Muscle of back (tissue), 11 donors: Measurements from ENCODE around the gene CDC14A. TPM values are rescaled to one million over a fixed set of nuclear protein-coding genes. Genes with fewer than 3 reads are reported as not detected.
"Not testable (repeated sequence)": the region's sequence is repeated elsewhere in the genome, so short reads cannot be mapped to it uniquely, and the experiment has no call there.

Experiments used
- DNase-seq, 3 donors: peaks; one replicate each; pipeline versions ENCODE4 v3.0.0 to v3.0.0-alpha.2; 2013
- polyA plus RNA-seq, 10 donors: library from polyadenylated mRNA; unstranded; fragments of 120-200 nt; gene quantifications; one replicate each; pipeline ENCODE4 v1.2.1, GENCODE V29; 2013; ENCODE audit not compliant: insufficient read length in 10 of 10

CDC14A gene
- polyA plus RNA-seq, 10 donors, result 3.9 to 7.7 (median 5.6) TPM

- peak in 1 of 3 donors; percentile 29 for DNase-seq
These were observed 21.2 kb upstream of the CDC14A start for GRCh38 chr1:100331146-100331545.

GRCh38 chr1:100332331-100332730, 20.0 kb upstream of the CDC14A start:
- no peak for DNase-seq

GRCh38 chr1:100335436-100335835, 16.9 kb upstream of the CDC14A start:
- no peak for DNase-seq

- not testable (repeated sequence) for DNase-seq
These were observed 14.4 kb upstream of the CDC14A start for GRCh38 chr1:100337878-100338277.

DNA sequence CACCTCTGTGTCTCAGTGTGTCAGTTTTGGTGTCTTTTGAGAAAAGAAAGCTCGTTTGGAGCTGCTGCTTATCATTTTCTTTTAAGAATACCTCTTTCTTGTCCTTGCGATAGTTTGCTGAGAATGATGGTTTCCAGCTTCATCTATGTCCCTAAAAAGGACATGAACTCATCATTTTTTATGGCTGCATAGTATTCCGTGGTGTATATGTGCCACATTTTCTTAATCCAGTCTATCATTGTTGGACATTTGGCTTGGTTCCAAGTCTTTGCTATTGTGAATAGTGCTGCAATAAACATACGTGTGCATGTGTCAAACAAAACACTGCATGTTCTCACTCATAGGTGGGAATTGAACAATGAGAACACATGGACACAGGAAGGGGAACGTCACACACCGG, 12.6 kb upstream of the CDC14A start:
- not testable (repeated sequence) for DNase-seq

DNA sequence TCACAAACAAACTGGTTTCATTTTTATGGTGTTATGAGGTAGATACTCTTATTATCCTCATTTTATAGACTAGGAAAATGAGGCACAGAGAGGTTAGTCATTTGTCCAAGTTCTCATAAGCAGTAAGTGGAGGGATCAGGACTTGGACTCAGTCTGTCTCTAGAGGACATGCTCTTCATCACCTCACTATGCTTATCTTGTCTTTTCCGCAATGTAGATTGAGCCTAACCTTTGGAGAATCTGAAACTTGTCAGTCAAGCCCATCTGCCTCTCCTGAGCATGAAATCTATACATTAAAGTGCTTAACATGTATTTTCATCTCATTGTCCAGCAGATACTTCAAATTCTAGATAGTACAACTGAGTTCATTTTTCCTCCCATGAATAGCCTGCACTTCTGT, 11.8 kb upstream of the CDC14A start:
- DNase-seq, result no peak

- no peak for DNase-seq
These were observed 10.0 kb upstream of the CDC14A start for GRCh38 chr1:100342348-100342747.

DNA sequence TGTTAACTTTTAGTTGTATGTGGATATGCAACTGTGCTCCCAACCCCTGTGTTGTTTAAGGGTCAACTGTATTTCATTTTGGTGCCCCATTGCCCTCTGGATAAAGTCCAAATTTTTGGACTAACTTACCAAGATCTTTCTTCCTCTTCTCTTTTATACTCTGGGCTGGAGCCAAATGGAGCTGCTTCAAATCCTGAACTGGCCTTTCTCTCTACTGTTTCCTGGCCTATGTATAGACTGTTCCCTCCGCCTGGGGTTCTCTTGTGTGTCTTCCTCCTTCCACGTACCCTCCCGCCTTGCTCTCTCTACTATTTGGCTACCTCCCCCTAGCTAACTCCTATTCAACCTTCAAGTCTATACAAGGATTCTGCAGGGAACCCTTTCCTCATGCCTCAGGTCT, 8.4 kb upstream of the CDC14A start:
- no peak for DNase-seq

GRCh38 chr1:100344774-100345173, 7.5 kb upstream of the CDC14A start:
- DNase-seq, result no peak

GRCh38 chr1:100346387-100346786, 5.9 kb upstream of the CDC14A start:
- no peak for DNase-seq

DNA sequence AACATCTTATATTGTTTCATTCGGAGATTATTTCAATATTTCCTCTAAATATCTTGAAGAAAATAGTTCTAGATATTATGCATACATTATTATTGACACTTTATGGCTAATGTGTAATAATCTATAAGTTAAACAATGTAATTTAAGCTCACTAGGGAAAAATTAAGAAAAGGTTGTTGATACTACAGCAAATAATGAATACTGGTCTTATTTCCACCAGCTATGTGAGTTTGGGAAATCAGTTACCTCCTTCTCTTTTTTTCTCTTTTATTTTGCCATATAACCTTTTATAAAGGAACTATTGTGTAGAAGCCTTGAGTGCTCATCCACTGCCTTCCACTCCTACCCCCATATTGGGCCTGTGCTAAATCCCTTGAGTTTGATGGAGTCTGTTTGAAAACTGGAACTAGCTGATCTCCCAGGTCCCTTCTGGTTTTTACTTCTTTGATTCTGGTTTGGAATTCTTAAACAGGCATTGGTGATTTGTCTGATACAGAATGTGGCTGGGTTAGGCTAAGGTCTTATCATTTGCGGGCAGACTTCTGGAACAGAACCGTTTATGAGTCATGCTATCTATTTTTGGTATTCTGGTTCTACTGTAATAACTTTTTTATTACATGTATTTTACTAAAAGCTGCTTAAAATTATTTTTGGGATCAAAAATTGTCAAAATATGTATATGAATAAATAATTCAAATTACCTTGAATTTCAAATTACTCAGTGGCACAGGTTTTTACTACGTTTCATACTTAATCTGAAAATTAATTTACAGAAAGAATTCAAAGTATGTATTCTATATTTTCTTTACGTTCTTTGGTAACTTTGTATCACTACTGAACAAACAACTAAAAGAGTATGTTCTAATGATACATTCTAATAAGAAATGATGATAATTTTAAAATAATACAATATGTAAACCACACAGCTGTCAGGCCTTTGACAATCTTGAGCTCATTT, 5.0 kb upstream of the CDC14A start:
- DNase-seq, result no peak

- no peak for DNase-seq
These were observed 3.7 kb upstream of the CDC14A start for GRCh38 chr1:100348549-100349144.

GRCh38 chr1:100349246-100349645, 3.1 kb upstream of the CDC14A start:
- no peak for DNase-seq

DNA sequence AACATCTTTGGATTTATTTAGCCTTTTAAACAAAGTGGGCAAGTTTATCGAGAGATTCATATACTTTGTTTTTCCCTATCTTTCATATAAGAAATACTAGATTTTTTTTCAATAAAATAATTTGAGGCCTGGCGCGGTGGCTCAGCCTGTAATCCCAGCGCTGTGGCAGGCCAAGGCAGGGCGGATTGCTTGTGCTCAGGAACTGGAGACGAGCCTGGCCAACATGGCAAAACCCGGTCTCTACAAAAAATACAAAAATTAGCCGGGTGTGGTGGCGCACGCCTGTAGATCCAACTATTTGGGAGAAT, 1.6 kb upstream of the CDC14A start:
- no peak for DNase-seq

DNA sequence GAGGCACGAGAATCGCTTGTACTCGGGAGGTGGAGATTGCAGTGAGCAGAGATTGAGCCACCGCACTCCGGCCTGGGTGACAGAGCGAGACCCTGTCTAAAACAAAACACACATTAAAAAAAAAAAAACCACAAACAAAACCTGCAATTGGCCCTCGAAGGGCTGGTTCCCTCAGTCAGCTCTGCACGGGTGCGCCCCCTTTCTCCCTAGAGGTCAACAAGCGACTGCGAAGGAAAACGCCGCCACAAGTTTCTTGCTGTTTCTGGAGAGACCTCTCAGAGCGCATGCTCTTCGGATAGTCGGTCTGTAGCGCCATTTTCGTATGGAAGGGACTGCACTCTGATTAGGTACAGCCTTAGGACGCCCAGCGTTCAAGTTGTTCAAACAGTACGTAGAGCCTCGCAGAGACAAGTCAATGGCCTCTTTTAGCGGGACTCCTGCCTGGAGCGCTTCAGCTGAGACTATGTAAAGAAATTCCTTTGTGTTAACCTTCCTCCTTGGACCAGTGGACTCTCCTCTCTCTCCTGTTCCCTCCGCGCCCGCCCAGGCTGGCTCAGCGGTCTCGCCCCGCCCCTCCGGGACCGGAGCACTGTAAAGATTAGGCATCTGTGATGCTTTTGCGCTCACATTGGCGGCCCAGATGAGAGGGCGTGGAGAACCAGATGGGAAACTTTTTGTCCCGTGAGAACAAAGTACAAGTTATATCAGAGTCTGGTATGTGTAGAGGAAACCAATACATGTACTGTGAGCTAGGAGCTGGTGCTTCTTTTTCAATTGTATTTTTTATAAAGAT, 1.0 kb upstream of the CDC14A start:
- DNase-seq, result peak; percentile 90 to 97 (median 91)

DNA sequence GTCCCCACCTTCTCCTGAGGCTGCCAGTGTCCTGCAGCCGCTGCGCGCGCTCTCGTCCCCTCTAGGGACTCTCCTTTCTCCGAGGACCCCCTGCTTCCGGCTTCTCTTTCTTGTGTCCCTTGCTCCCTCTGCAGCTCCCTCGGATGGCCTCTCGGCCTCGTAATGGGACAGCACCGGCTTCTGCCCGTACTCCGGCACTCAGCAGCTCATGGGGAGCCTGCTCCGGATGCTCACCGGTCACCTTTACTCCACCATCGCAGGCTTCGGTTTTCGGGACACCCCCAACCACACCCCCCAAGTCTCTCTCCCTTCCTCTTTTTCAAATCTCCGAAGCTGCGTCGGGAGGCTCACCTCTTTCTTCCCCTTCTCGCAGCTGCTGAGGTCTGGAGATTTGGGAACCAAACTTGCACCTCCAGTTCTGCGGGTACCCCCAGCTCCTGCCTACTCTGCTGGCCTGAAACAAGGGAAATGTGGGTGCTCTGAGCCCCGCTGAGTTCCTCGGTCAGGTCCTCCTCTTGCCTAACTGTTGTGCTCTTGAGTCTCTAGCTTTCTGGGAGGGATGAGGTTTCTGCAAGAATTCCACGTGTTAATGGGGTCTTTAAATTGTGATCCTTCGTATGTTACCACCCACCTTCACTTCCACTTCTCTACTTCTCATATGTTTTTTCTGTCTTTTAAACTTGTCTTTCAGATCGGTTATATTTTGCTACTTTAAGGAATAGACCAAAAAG, 930 bp downstream of the CDC14A start:
- peak in 1 of 3 donors; percentile 33 for DNase-seq

DNA sequence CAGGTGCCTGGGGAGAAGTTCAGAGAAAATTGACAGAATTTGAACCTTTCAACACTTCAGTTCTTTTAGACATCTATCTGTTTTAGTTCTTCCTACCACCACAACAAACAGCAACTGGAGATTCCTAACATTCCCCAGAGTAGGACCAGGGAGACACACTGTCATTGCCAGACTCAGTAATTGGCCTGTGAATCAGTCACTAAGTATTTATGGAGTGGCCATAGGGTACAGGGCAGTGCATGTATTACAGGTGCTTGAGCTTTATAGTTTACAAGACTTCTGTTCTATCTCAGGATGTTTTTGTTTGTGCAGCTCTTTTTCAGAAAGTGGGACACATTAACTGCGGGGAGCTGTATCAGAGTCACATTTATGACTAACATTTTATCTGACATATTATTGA, 1.7 kb downstream of the CDC14A start:
- peak in 2 of 3 donors; percentile 20 to 49 for DNase-seq

GRCh38 chr1:100354971-100355394, 2.7 kb downstream of the CDC14A start:
- DNase-seq, result no peak

DNA sequence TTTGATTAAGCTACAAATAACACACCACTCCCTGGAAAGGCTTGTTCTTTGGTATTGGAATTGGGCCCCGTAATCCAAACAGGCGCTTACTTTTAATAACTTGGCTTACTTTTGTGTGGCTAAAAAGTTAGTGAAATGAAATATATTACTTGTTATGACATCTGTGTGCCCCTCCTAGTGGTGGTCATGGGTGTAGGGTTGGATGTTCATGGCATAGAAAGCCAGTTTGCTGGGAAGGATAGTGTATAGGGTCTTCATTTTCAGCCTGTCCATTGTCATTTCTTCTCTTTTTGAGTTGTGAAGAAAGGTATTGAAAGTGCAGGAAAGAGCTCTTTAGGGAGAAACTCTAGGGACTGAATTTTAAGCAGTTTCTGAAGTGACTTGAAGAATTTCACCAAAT, 5.9 kb downstream of the CDC14A start:
- DNase-seq, result peak in 1 of 3 donors; percentile 15

DNA sequence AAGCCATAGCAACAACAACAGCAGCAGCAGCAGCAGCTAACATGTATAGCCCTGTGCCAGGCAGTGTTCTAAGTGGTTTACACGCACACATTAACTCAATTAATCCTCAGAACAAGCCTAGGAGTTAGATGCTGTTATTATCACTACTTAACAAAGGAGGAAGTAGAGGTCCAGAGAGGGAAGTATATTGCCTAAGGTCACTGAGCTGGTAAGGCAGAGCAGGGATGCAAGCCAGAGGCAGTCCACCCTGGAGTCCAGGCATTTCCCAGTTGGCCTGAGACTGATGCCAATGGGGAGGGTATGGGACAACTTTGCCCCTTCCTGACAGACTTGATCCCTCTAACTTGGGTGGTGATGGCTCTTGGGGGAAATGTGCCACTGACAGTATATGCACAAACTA, 6.8 kb downstream of the CDC14A start:
- no peak for DNase-seq

DNA sequence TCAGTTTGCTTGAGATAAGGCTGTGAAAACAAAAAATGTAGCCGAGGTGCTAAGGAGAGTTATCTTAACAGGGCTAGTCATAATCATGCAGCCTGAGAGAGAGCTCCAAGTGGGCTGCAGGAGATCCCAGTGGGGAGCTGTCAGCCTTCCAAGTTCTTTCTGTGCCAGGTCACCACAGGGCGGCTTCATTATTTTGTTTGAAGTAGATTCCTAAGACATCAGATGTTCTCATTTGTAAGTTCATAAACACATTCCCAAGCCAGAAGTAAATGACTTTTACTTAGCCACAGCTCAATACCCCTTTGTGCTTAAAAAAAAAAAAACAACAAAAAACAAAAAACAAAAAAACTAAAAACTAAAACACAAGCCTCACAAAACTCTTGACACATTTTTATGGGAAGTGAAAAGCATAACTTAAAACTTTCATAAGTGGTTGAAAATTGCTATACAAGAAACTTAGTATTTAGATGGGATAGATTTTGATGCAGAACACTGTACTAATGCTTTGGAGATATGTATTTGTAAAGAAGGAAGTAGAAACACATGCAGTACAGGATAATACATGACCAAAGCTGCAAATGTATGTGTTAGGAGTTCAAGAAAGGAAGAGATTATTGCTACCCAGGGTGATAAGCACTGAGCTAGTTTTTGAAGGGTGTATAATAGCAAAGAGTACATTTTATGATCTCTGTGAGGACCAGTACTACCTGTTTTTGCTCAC, 8.6 kb downstream of the CDC14A start:
- DNase-seq, result peak in 1 of 3 donors; percentile 20
